Daoy (cell line): ENCODE data around the gene CCDC87. TPM values are rescaled to one million over a fixed set of nuclear protein-coding genes. Genes with fewer than 3 reads are reported as not detected.
A peak's percentile ranks its signal among the peaks of the same experiment; 100 is the strongest.
"Not testable (repeated sequence)": the region's sequence is repeated elsewhere in the genome, so short reads cannot be mapped to it uniquely, and the experiment has no call there.

Source experiments
- DNase-seq: peaks from one replicate; pipeline ENCODE4 v3.0.0-alpha.2; 2015; ENCODE audit warnings: low read depth
- total RNA-seq: library from RNA; depleted of rRNA; stranded (reverse); fragments of >200 nt; shearing (Covaris generic); gene quantifications from 2 replicates; pipeline ENCODE4 v1.2.3, GENCODE V29; 2014; rRNA removed

The CCDC87 gene
- 0.27 TPM in 1 of 2 replicates, not detected in the other for total RNA-seq

GRCh38 chr11:66592457-66593302 lies at the start of gene CCDC87, which contains the start of gene CCS:
TSS of gene CCDC87 (minus strand) at chr11:66593063. CDS start at chr11:66593015, 48 bp downstream.
TSS of gene CCS (plus strand) at chr11:66593185. CDS start at chr11:66593262, 77 bp downstream.
- peak; percentile 97 for DNase-seq

- no peak for DNase-seq
Measured at GRCh38 chr11:66641834-66642233, 49.0 kb upstream of the CCDC87 start.

GRCh38 chr11:66639814-66640340 lies 47.0 kb upstream of the CCDC87 start:
- not testable (repeated sequence) for DNase-seq

GRCh38 chr11:66639066-66639813 lies 46.4 kb upstream of the CCDC87 start:
- peak; percentile 27 for DNase-seq

GRCh38 chr11:66638177-66639065 lies 45.6 kb upstream of the CCDC87 start, which contains the start of gene RBM4:
TSS of gene RBM4 (plus strand) at chr11:66638703. CDS start at chr11:66639712, 1,009 bp downstream.
- peak; percentile 99 for DNase-seq

GRCh38 chr11:66637557-66638176 lies 44.8 kb upstream of the CCDC87 start:
- no peak for DNase-seq

GRCh38 chr11:66636411-66636810 lies 43.5 kb upstream of the CCDC87 start:
- DNase-seq, result no peak

- DNase-seq, result no peak
Measured at GRCh38 chr11:66632952-66633351, 40.1 kb upstream of the CCDC87 start.

- no peak for DNase-seq
Measured at GRCh38 chr11:66631883-66632282, 39.0 kb upstream of the CCDC87 start.

GRCh38 chr11:66629356-66629755 lies 36.5 kb upstream of the CCDC87 start:
- no peak for DNase-seq

GRCh38 chr11:66628061-66628603 lies 35.3 kb upstream of the CCDC87 start:
- DNase-seq, result no peak

GRCh38 chr11:66626926-66627325 lies 34.1 kb upstream of the CCDC87 start:
- no peak for DNase-seq

GRCh38 chr11:66626382-66626781 lies 33.5 kb upstream of the CCDC87 start:
- no peak for DNase-seq

GRCh38 chr11:66625752-66626149 lies 32.9 kb upstream of the CCDC87 start:
- no peak for DNase-seq

GRCh38 chr11:66625041-66625751 lies 32.3 kb upstream of the CCDC87 start:
- no peak for DNase-seq

GRCh38 chr11:66624450-66624849 lies 31.6 kb upstream of the CCDC87 start:
- DNase-seq, result no peak

GRCh38 chr11:66619080-66619554 lies 26.3 kb upstream of the CCDC87 start:
- no peak for DNase-seq

- no peak for DNase-seq
Measured at GRCh38 chr11:66617155-66617834, 24.4 kb upstream of the CCDC87 start.
